Mesothelial cell of epicardium (in vitro differentiated cells): ENCODE measurements around the gene SSBP4. TPM values are rescaled to one million over a fixed set of nuclear protein-coding genes. Genes with fewer than 3 reads are reported as not detected.

ENCODE experiments used
- DNase-seq, 2 experiments: peaks; one replicate each; pipeline ENCODE4 v3.0.0; 2021; ENCODE audit warnings: low spot score in 2 of 2; ENCODE audit not compliant: unreplicated experiment in 2 of 2
- H3K27ac Mint-ChIP-seq: 2 replicates; pipeline ENCODE4 v1.8.0; 2021; ENCODE audit warnings: mixed read lengths
- H3K27me3 Mint-ChIP-seq: 2 replicates; pipeline ENCODE4 v1.8.0; 2021; ENCODE audit warnings: low read depth, mixed read lengths
- H3K36me3 Mint-ChIP-seq: 2 replicates; pipeline ENCODE4 v1.8.0; 2021; ENCODE audit warnings: mixed read lengths
- H3K4me1 Mint-ChIP-seq: 2 replicates; pipeline ENCODE4 v1.8.0; 2021; ENCODE audit warnings: mixed read lengths
- H3K4me3 Mint-ChIP-seq: 2 replicates; pipeline ENCODE4 v1.8.0; 2021; ENCODE audit warnings: mild to moderate bottlenecking, moderate library complexity, mixed read lengths
- H3K9me3 Mint-ChIP-seq: 2 replicates; pipeline ENCODE4 v1.8.0; 2021; ENCODE audit warnings: mixed read lengths
- CTCF ChIP-seq: fragments of 200-600 bp; sonication (generic); IDR thresholded peaks from one replicate; pipeline ENCODE4 v1.5.0; 2021; ENCODE audit warnings: antibody characterized with exemption; ENCODE audit not compliant: unreplicated experiment
- microRNA-seq: library from miRNA; unstranded; fragments of <30 nt; microRNA quantifications from one replicate; pipeline ENCODE4 v1.2.0, GENCODE V29; 2021; ENCODE audit warnings: inconsistent platforms, mixed read lengths
- total RNA-seq: library from RNA; stranded (reverse); gene quantifications from 3 replicates; pipeline ENCODE4 v1.2.1, GENCODE V29; 2021

Gene SSBP4
- total RNA-seq, 1 donor from 2014 or later = 123 TPM

- TF ChIP-seq CTCF = no peak
- no peak for DNase-seq
- Mint-ChIP-seq H3K9me3 (no peaks in the 10 kb centered on the region), H3K4me1 (peaks cover 36% of the 10 kb centered on the region), H3K27ac (no peak overlapping the region), H3K36me3 (no peaks in the 10 kb centered on the region), H3K4me3 (no peak overlapping the region), H3K27me3 (no peaks in the 10 kb centered on the region)
These were observed 64.1 kb downstream of the SSBP4 start for GRCh38 chr19:18483119-18483890.

Small RNA genes within 50 kb of the gene (microRNA-seq; reads per million reads assigned to microRNA genes)
- gene MIR3189 = not detected

Other genes with a start within 250 kb of the SSBP4 start
- 0.32 to 2.0 TPM (median 0.36 TPM) in 3 replicates for gene IFI30, start 245.6 kb upstream of the SSBP4 start, total RNA-seq
- gene MPV17L2, start 226.2 kb upstream of the SSBP4 start, total RNA-seq = 7.7 to 9.5 TPM (median 8.2 TPM) in 3 replicates
- gene RAB3A, start 215.4 kb upstream of the SSBP4 start, total RNA-seq = 5.9 to 6.7 TPM (median 6.4 TPM) in 3 replicates
- gene PDE4C, start 193.0 kb upstream of the SSBP4 start, total RNA-seq = 0.70 to 1.4 TPM (median 0.93 TPM) in 3 replicates
- 14.8 to 17.1 TPM (median 16.8 TPM) in 3 replicates for gene IQCN, start 144.9 kb upstream of the SSBP4 start, total RNA-seq
- 274 to 284 TPM (median 276 TPM) in 3 replicates for gene JUND, start 137.8 kb upstream of the SSBP4 start, total RNA-seq
- gene LSM4, start 96.3 kb upstream of the SSBP4 start, total RNA-seq = 112 to 119 TPM (median 114 TPM) in 3 replicates
- 22.6 to 24.3 TPM (median 23.2 TPM) in 3 replicates for gene PGPEP1, start 78.8 kb upstream of the SSBP4 start, total RNA-seq
- gene GDF15, start 33.2 kb upstream of the SSBP4 start, total RNA-seq = 3.2 to 4.7 TPM (median 3.9 TPM) in 3 replicates
- 0.18 to 0.29 TPM in 2 of 3 replicates, not detected in the other for gene LRRC25, start 21.8 kb upstream of the SSBP4 start, total RNA-seq
- 795 to 833 TPM (median 826 TPM) in 3 replicates for gene ISYNA1, start 18.7 kb downstream of the SSBP4 start, total RNA-seq
- 16.4 to 19.2 TPM (median 18.7 TPM) in 3 replicates for gene ELL, start 102.7 kb downstream of the SSBP4 start, total RNA-seq
- gene FKBP8, start 124.2 kb downstream of the SSBP4 start, total RNA-seq = 245 to 250 TPM (median 247 TPM) in 3 replicates
- gene KXD1, start 138.5 kb downstream of the SSBP4 start, total RNA-seq = 79.7 to 82.2 TPM (median 80.3 TPM) in 3 replicates
- gene UBA52, start 152.5 kb downstream of the SSBP4 start, total RNA-seq = 846 to 875 TPM (median 857 TPM) in 3 replicates
- gene REX1BD, start 169.4 kb downstream of the SSBP4 start, total RNA-seq = 56.5 to 58.8 TPM (median 58.3 TPM) in 3 replicates
- 0.89 to 2.0 TPM (median 1.0 TPM) in 3 replicates for gene CRLF1, start 187.4 kb downstream of the SSBP4 start, total RNA-seq
- 4.9 to 6.4 TPM (median 4.9 TPM) in 3 replicates for gene TMEM59L, start 193.5 kb downstream of the SSBP4 start, total RNA-seq
- gene KLHL26, start 217.6 kb downstream of the SSBP4 start, total RNA-seq = 12.0 to 13.2 TPM (median 12.6 TPM) in 3 replicates